Breast epithelium (tissue), 4 donors: ENCODE results near the gene ATP4B. TPM values are rescaled to one million over a fixed set of nuclear protein-coding genes. Genes with fewer than 3 reads are reported as not detected.

ENCODE experiments used
- DNase-seq, 2 donors: peaks; one replicate each; pipeline ENCODE4 v3.0.0-alpha.2; 2019; ENCODE audit warnings: low spot score in 2 of 2
- H3K27ac ChIP-seq, 2 donors: fragments of 200-600 bp; sonication (generic) in 1 of 2; one replicate each; pipeline ENCODE4 v1.5.1; 2016 to 2019; ENCODE audit warnings: mild to moderate bottlenecking in 1 of 2
- H3K27me3 ChIP-seq, 2 donors: fragments of 200-600 bp; sonication (generic) in 1 of 2; one replicate each; pipeline versions ENCODE4 v1.5.1 to v1.6.0; 2017 to 2019; ENCODE audit warnings: control low read depth in 1 of 2, mild to moderate bottlenecking in 1 of 2
- H3K36me3 ChIP-seq: fragments of 200-600 bp; one replicate; pipeline ENCODE4 v1.5.1; 2019
- H3K4me1 ChIP-seq, 2 donors: fragments of 200-600 bp; sonication (generic); one replicate each; pipeline ENCODE4 v1.5.1; 2016 to 2019; ENCODE audit warnings: control low read depth in 1 of 2
- H3K4me3 ChIP-seq, 3 donors: fragments of 200-600 bp; sonication (generic); 1 replicate in 2 of 3; 2 replicates in 1 of 3; pipeline ENCODE4 v1.5.1; 2016 to 2019; ENCODE audit warnings: mild to moderate bottlenecking in 3 of 3, moderate library complexity in 2 of 3
- H3K9me3 ChIP-seq, 2 donors: fragments of 200-600 bp; sonication (generic) in 1 of 2; one replicate each; pipeline ENCODE4 v1.5.1; 2016 to 2019; ENCODE audit warnings: control low read depth in 1 of 2
- POLR2A ChIP-seq: fragments of 450-650 bp; IDR thresholded peaks from one replicate; pipeline ENCODE4 v1.6.1; 2016; ENCODE audit warnings: antibody characterized with exemption, mild to moderate bottlenecking, moderate library complexity
- POLR2AphosphoS5 ChIP-seq, 3 donors: sonication (generic); formaldehyde crosslinking; IDR thresholded peaks; one replicate each; pipeline ENCODE4 v1.6.1; 2017; ENCODE audit warnings: antibody characterized with exemption in 3 of 3
- intact Hi-C: fragments of 100-400 bp; cut with DNase I; formaldehyde crosslinking; loops from one replicate; pipeline ENCODE4 v1.15.1; 2023; ENCODE audit warnings: low total_unique reads
- total RNA-seq, 3 donors: library from RNA; depleted of rRNA; stranded (reverse); fragments of >200 nt; gene quantifications; one replicate each; pipeline ENCODE4 v1.1.0, GENCODE V29; 2016
- TF ChIP-seq, protein P1 (sequence below), 3 donors: fragments of 450-650 bp; IDR thresholded peaks; one replicate each; pipeline ENCODE4 v1.5.1; 2016 to 2017; ENCODE audit warnings: antibody characterized with exemption in 3 of 3, mild to moderate bottlenecking in 3 of 3, moderate library complexity in 3 of 3

The ATP4B gene
- total RNA-seq, 3 donors from 2014 or later, result not detected

DNA sequence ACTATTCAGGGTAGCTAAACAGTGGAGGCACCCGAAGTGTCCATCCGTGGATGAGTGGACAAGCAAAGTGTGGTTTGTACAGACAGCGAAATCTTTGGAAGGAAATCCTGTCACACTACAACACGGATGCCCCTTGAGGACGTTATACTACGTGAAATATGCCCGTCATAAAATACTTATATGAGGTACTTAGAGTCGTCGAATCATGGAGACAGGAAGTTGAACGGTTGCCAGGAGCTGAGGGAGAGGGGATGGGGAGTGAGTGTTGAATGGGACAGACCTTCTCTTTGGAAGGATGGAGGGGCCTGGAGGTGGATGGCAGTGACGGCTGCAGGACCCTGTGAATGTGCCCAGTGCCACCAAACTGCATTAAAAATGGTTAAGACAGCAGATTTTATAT, 11.6 kb downstream of the ATP4B start:
- H3K4me3 ChIP-seq, result no peak overlapping the region
- H3K27me3 ChIP-seq, result no peaks in the 10 kb centered on the region
- H3K36me3 ChIP-seq, result no peaks in the 10 kb centered on the region
- no peaks in the 10 kb centered on the region for H3K4me1 ChIP-seq
- no peak overlapping the region for H3K27ac ChIP-seq
- intact Hi-C loops, result no loop called here
- TF ChIP-seq, protein P1, sequence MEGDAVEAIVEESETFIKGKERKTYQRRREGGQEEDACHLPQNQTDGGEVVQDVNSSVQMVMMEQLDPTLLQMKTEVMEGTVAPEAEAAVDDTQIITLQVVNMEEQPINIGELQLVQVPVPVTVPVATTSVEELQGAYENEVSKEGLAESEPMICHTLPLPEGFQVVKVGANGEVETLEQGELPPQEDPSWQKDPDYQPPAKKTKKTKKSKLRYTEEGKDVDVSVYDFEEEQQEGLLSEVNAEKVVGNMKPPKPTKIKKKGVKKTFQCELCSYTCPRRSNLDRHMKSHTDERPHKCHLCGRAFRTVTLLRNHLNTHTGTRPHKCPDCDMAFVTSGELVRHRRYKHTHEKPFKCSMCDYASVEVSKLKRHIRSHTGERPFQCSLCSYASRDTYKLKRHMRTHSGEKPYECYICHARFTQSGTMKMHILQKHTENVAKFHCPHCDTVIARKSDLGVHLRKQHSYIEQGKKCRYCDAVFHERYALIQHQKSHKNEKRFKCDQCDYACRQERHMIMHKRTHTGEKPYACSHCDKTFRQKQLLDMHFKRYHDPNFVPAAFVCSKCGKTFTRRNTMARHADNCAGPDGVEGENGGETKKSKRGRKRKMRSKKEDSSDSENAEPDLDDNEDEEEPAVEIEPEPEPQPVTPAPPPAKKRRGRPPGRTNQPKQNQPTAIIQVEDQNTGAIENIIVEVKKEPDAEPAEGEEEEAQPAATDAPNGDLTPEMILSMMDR (IDR thresholded peaks at IDR 0.05), result no peak
- TF ChIP-seq POLR2A (no peak), POLR2AphosphoS5 (IDR thresholded peaks at IDR 0.05) (no peak)
- no peaks in the 10 kb centered on the region for H3K9me3 ChIP-seq
- DNase-seq, result peak in 1 of 2 donors; percentile 39

DNA sequence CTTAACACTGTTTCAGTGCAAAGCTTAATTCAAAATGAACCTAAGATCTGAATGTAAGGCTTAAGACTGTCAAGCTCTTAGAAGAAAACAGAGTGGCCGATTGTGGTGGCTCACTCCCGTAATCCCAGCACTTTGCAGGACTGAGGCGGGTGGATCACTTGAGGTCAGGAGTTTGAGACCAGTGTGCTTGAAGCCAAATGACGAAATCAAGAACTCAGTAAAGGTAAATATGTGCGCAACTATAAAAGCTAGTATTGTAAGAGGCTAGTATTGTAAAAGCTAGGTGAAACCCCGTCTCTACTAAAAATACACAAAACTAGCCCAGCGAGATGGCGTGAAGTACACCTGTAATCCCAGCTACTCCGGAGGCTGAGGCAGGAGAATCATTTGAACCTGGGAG, 12.7 kb downstream of the ATP4B start:
- intact Hi-C loops, result no loop called here
- DNase-seq, result peak in 1 of 2 donors; percentile 24
- Histone ChIP-seq H3K4me3 (no peak overlapping the region), H3K27me3 (no peaks in the 10 kb centered on the region), H3K36me3 (no peaks in the 10 kb centered on the region), H3K27ac (no peak overlapping the region), H3K9me3 (no peaks in the 10 kb centered on the region), H3K4me1 (no peaks in the 10 kb centered on the region)
- TF ChIP-seq POLR2A (no peak), POLR2AphosphoS5 (IDR thresholded peaks at IDR 0.05) (no peak)
- TF ChIP-seq, protein P1 (IDR thresholded peaks at IDR 0.05), result no peak

DNA sequence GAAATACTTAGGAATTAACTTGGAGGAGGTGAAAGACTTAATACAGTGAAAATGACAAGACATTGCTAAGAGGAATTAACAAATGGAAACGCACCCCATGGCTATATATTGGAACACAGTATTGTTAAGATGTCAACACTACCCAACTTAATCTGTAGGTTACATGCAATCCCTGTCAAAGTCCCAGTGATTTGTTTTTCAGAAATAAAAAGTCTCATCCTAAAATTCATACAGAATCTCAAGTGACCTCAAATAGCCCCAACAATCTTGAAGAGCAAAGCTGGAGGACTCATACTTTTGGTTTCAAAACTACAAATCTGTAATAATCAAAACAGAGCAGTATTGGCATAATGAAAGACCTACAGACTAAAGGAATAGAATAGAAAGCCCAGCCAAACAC, 13.2 kb downstream of the ATP4B start:
- no peak for TF ChIP-seq POLR2A
- TF ChIP-seq POLR2AphosphoS5 (IDR thresholded peaks at IDR 0.05), result no peak
- TF ChIP-seq, protein P1 (IDR thresholded peaks at IDR 0.05), result no peak
- H3K4me1 ChIP-seq, result no peaks in the 10 kb centered on the region
- no peak for DNase-seq

DNA sequence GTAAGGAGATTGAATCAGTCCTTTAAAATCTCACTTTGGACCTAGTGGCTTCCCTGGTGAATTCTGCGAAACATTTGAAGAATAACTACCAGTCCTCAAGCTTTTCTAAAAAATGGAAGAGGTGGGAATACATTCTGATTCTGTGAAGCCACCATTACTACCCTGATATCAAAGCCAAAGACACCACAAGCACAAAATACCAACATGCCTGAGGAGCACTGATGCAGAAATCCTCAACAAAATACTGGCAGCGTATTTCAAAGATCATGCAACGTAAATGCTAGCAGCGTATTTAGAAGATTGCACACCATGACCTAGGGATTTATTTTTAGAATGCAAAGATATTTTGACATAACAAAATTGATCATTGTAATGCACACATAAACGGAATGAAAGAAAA, 14.4 kb downstream of the ATP4B start:
- intact Hi-C loops, result no loop called here
- no peak overlapping the region for H3K27ac ChIP-seq
- no peaks in the 10 kb centered on the region for H3K4me1 ChIP-seq

More for the DNA sequence above, 13.2 kb downstream of the ATP4B start:
- no peaks in the 10 kb centered on the region for H3K36me3 ChIP-seq
- no peaks in the 10 kb centered on the region for H3K9me3 ChIP-seq
- no peak overlapping the region for H3K4me3 ChIP-seq
- H3K27me3 ChIP-seq, result no peaks in the 10 kb centered on the region
- intact Hi-C loops, result no loop called here
- H3K27ac ChIP-seq, result no peak overlapping the region

DNA sequence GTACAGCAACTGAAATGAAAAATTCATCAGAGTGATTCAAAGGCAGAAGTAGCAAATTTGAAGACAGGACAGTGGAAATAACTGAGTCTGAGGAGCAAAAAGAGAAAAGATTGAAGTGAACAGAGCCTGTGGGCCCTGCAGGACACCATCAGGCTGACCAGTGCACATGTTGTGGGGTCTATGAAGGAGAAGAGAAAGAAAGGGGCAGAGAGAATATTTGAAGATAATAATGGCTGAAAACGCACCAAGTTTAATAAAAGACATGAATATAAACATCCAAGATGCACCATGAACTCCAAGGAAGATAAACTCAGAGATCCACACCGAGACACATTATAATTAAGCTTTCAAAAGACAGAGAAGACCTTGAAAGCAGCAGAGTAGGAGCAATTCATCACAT, 15.4 kb downstream of the ATP4B start:
- Histone ChIP-seq H3K4me1 (no peaks in the 10 kb centered on the region), H3K36me3 (no peaks in the 10 kb centered on the region), H3K4me3 (no peak overlapping the region), H3K27ac (no peak overlapping the region), H3K9me3 (no peaks in the 10 kb centered on the region), H3K27me3 (no peaks in the 10 kb centered on the region)
- no peak for TF ChIP-seq POLR2A
- no peak for TF ChIP-seq POLR2AphosphoS5 (IDR thresholded peaks at IDR 0.05)
- TF ChIP-seq, protein P1 (IDR thresholded peaks at IDR 0.05), result no peak
- intact Hi-C loops, result no loop called here
- no peak for DNase-seq

More for the DNA sequence above, 14.4 kb downstream of the ATP4B start:
- DNase-seq, result no peak
- H3K27me3 ChIP-seq, result no peaks in the 10 kb centered on the region
- no peaks in the 10 kb centered on the region for H3K9me3 ChIP-seq
- no peaks in the 10 kb centered on the region for H3K36me3 ChIP-seq
- no peak overlapping the region for H3K4me3 ChIP-seq
- TF ChIP-seq POLR2AphosphoS5 (IDR thresholded peaks at IDR 0.05) (no peak), POLR2A (no peak)
- TF ChIP-seq, protein P1 (IDR thresholded peaks at IDR 0.05), result no peak
